ENCODE results near the gene ZNF622.

Gene ZNF622

GRCh38 chr5:16417398-16418074, 48.1 kb downstream of the ZNF622 start:
- Histone ChIP-seq H3K4me3 (ENCODE audit: low read depth, low read length) (no peak overlapping the region), H3K9ac (ENCODE audit: low read depth, low read length) (no peak overlapping the region), H3K9me3 (ENCODE audit: control insufficient read depth, insufficient read depth, low read length) (no peaks in the 10 kb centered on the region), H3K36me3 (ENCODE audit: control insufficient read depth, insufficient read depth, low read length) (no peaks in the 10 kb centered on the region), H3K4me1 (ENCODE audit: control insufficient read depth, insufficient read depth, low read length) (no peaks in the 10 kb centered on the region), H3K27me3 (ENCODE audit: control insufficient read depth, insufficient read depth, low read length) (no peaks in the 10 kb centered on the region)

GRCh38 chr5:16414861-16415260, 50.7 kb downstream of the ZNF622 start:
- no peak overlapping the region for H3K4me3 ChIP-seq (ENCODE audit: low read depth, low read length)
- no peaks in the 10 kb centered on the region for H3K36me3 ChIP-seq (ENCODE audit: control insufficient read depth, insufficient read depth, low read length)
- no peaks in the 10 kb centered on the region for H3K27me3 ChIP-seq (ENCODE audit: control insufficient read depth, insufficient read depth, low read length)
- H3K9me3 ChIP-seq (ENCODE audit: control insufficient read depth, insufficient read depth, low read length): no peaks in the 10 kb centered on the region
- H3K9ac ChIP-seq (ENCODE audit: low read depth, low read length): no peak overlapping the region
- no peaks in the 10 kb centered on the region for H3K4me1 ChIP-seq (ENCODE audit: control insufficient read depth, insufficient read depth, low read length)

GRCh38 chr5:16413166-16413860, 52.3 kb downstream of the ZNF622 start:
- no peaks in the 10 kb centered on the region for H3K36me3 ChIP-seq (ENCODE audit: control insufficient read depth, insufficient read depth, low read length)
- H3K27me3 ChIP-seq (ENCODE audit: control insufficient read depth, insufficient read depth, low read length): no peaks in the 10 kb centered on the region
- H3K4me3 ChIP-seq (ENCODE audit: low read depth, low read length): no peak overlapping the region
- H3K4me1 ChIP-seq (ENCODE audit: control insufficient read depth, insufficient read depth, low read length): no peaks in the 10 kb centered on the region
- H3K9ac ChIP-seq (ENCODE audit: low read depth, low read length): no peak overlapping the region
- no peaks in the 10 kb centered on the region for H3K9me3 ChIP-seq (ENCODE audit: control insufficient read depth, insufficient read depth, low read length)

- Histone ChIP-seq H3K27me3 (ENCODE audit: control insufficient read depth, insufficient read depth, low read length) (no peaks in the 10 kb centered on the region), H3K9ac (ENCODE audit: low read depth, low read length) (no peak overlapping the region), H3K4me3 (ENCODE audit: low read depth, low read length) (no peak overlapping the region), H3K4me1 (ENCODE audit: control insufficient read depth, insufficient read depth, low read length) (no peaks in the 10 kb centered on the region), H3K9me3 (ENCODE audit: control insufficient read depth, insufficient read depth, low read length) (no peaks in the 10 kb centered on the region), H3K36me3 (ENCODE audit: control insufficient read depth, insufficient read depth, low read length) (no peaks in the 10 kb centered on the region)
Measured at GRCh38 chr5:16412556-16412955, 53.0 kb downstream of the ZNF622 start.

GRCh38 chr5:16411741-16412455, 53.7 kb downstream of the ZNF622 start:
- no peaks in the 10 kb centered on the region for H3K27me3 ChIP-seq (ENCODE audit: control insufficient read depth, insufficient read depth, low read length)
- H3K4me1 ChIP-seq (ENCODE audit: control insufficient read depth, insufficient read depth, low read length): no peaks in the 10 kb centered on the region
- H3K36me3 ChIP-seq (ENCODE audit: control insufficient read depth, insufficient read depth, low read length): no peaks in the 10 kb centered on the region
- H3K4me3 ChIP-seq (ENCODE audit: low read depth, low read length): no peak overlapping the region
- no peaks in the 10 kb centered on the region for H3K9me3 ChIP-seq (ENCODE audit: control insufficient read depth, insufficient read depth, low read length)
- H3K9ac ChIP-seq (ENCODE audit: low read depth, low read length): no peak overlapping the region

- H3K4me3 ChIP-seq (ENCODE audit: low read depth, low read length): no peak overlapping the region
- H3K9ac ChIP-seq (ENCODE audit: low read depth, low read length): no peak overlapping the region
- no peaks in the 10 kb centered on the region for H3K4me1 ChIP-seq (ENCODE audit: control insufficient read depth, insufficient read depth, low read length)
- no peaks in the 10 kb centered on the region for H3K27me3 ChIP-seq (ENCODE audit: control insufficient read depth, insufficient read depth, low read length)
- no peaks in the 10 kb centered on the region for H3K36me3 ChIP-seq (ENCODE audit: control insufficient read depth, insufficient read depth, low read length)
- H3K9me3 ChIP-seq (ENCODE audit: control insufficient read depth, insufficient read depth, low read length): no peaks in the 10 kb centered on the region
Measured at GRCh38 chr5:16411235-16411634, 54.4 kb downstream of the ZNF622 start.

GRCh38 chr5:16410338-16410737, 55.3 kb downstream of the ZNF622 start:
- Histone ChIP-seq H3K9me3 (ENCODE audit: control insufficient read depth, insufficient read depth, low read length) (no peaks in the 10 kb centered on the region), H3K9ac (ENCODE audit: low read depth, low read length) (no peak overlapping the region), H3K36me3 (ENCODE audit: control insufficient read depth, insufficient read depth, low read length) (no peaks in the 10 kb centered on the region), H3K4me1 (ENCODE audit: control insufficient read depth, insufficient read depth, low read length) (no peaks in the 10 kb centered on the region), H3K4me3 (ENCODE audit: low read depth, low read length) (no peak overlapping the region), H3K27me3 (ENCODE audit: control insufficient read depth, insufficient read depth, low read length) (no peaks in the 10 kb centered on the region)

- H3K9me3 ChIP-seq (ENCODE audit: control insufficient read depth, insufficient read depth, low read length): no peaks in the 10 kb centered on the region
- no peaks in the 10 kb centered on the region for H3K27me3 ChIP-seq (ENCODE audit: control insufficient read depth, insufficient read depth, low read length)
- H3K9ac ChIP-seq (ENCODE audit: low read depth, low read length): no peak overlapping the region
- H3K36me3 ChIP-seq (ENCODE audit: control insufficient read depth, insufficient read depth, low read length): no peaks in the 10 kb centered on the region
- no peak overlapping the region for H3K4me3 ChIP-seq (ENCODE audit: low read depth, low read length)
- H3K4me1 ChIP-seq (ENCODE audit: control insufficient read depth, insufficient read depth, low read length): no peaks in the 10 kb centered on the region
Measured at GRCh38 chr5:16406630-16407029, 59.0 kb downstream of the ZNF622 start.

GRCh38 chr5:16406023-16406422, 59.6 kb downstream of the ZNF622 start:
- Histone ChIP-seq H3K27me3 (ENCODE audit: control insufficient read depth, insufficient read depth, low read length) (no peaks in the 10 kb centered on the region), H3K4me3 (ENCODE audit: low read depth, low read length) (no peak overlapping the region), H3K9me3 (ENCODE audit: control insufficient read depth, insufficient read depth, low read length) (no peaks in the 10 kb centered on the region), H3K36me3 (ENCODE audit: control insufficient read depth, insufficient read depth, low read length) (no peaks in the 10 kb centered on the region), H3K9ac (ENCODE audit: low read depth, low read length) (no peak overlapping the region), H3K4me1 (ENCODE audit: control insufficient read depth, insufficient read depth, low read length) (no peaks in the 10 kb centered on the region)

All from iPS-15b (cell line).